RWPE1 (cell line): ENCODE results near the gene SDC4.

Experiments
- CTCF ChIA-PET: fragments of 350-600 bp; sonication (Branson Sonifier 250); formaldehyde crosslinking; extraction: SDS; loops from one replicate; lab custom pipeline; 2021; lab: Yijun Ruan, JAX
- POLR2A ChIA-PET: fragments of 400-600 bp; formaldehyde crosslinking; extraction: SDS; loops from one replicate; lab custom pipeline; 2020; ENCODE audit warnings: antibody characterized with exemption; ENCODE audit not compliant: low non-redundant PET; lab: Yijun Ruan, JAX
- DNase-seq: peaks from one replicate; pipeline ENCODE4 v3.0.0; 2012; ENCODE audit warnings: low spot score
- H3K27ac ChIP-seq: fragments of 450-650 bp; 2 replicates; pipeline ENCODE4 v1.5.1; 2017
- TF ChIP-seq, protein P1 (sequence below): fragments of 450-650 bp; conservative IDR thresholded peaks from 2 replicates; pipeline ENCODE4 v1.5.1; 2017; ENCODE audit warnings: low read depth, mild to moderate bottlenecking

Gene SDC4

DNA sequence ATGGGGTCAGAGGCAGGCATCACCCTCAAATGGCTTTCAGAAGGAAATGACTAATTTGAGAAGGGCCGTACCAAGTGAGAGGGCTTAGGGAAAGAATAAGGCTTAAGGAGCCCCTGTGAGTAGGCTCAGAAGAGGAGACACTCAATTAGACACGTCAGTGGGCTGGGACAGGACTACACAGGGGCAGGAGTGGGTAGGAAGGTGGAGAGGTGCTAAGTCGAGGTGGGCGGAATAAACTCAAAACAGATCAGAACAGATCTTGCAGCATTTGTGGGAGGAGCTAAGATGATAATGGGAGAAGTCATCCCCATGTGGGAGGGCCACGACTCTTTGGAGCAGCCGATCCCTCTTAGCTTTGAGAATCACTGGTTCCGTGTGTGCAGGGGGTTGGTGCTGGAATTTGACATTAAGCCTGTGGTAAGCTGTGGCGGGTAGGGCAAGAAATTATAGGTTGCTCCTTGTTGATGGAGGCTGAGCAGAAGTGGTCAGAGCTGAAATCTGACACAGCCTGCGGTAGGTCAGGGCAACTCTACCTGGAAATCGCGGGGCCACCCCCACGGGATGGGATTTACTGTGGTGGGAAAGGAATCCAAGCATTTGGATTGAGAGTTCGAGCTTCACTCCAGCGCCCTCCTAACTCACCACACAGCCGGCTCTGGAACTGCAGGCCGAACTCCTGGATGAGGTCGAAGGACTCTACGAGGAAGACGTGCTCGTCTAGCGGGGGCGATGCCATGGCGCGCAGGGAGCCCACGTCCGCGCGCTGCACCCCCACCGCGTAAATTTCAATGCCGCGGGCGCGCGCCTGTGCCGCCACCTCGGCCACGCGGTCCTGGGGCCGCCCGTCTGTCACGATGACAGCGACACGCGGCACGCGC lies 44.4 kb downstream of the SDC4 start:
- no peak overlapping the region for H3K27ac ChIP-seq
- TF ChIP-seq, protein P1, sequence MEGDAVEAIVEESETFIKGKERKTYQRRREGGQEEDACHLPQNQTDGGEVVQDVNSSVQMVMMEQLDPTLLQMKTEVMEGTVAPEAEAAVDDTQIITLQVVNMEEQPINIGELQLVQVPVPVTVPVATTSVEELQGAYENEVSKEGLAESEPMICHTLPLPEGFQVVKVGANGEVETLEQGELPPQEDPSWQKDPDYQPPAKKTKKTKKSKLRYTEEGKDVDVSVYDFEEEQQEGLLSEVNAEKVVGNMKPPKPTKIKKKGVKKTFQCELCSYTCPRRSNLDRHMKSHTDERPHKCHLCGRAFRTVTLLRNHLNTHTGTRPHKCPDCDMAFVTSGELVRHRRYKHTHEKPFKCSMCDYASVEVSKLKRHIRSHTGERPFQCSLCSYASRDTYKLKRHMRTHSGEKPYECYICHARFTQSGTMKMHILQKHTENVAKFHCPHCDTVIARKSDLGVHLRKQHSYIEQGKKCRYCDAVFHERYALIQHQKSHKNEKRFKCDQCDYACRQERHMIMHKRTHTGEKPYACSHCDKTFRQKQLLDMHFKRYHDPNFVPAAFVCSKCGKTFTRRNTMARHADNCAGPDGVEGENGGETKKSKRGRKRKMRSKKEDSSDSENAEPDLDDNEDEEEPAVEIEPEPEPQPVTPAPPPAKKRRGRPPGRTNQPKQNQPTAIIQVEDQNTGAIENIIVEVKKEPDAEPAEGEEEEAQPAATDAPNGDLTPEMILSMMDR: no peak
- ChIA-PET POLR2A (no interaction called here), CTCF (interaction anchor here (0.5 to 4.0 kb wide), 8 partner anchors 8 to 467 kb away, joined by 3 to 47 read pairs (median 4); no protein-coding TSS in a partner anchor)
- no peak for DNase-seq

DNA sequence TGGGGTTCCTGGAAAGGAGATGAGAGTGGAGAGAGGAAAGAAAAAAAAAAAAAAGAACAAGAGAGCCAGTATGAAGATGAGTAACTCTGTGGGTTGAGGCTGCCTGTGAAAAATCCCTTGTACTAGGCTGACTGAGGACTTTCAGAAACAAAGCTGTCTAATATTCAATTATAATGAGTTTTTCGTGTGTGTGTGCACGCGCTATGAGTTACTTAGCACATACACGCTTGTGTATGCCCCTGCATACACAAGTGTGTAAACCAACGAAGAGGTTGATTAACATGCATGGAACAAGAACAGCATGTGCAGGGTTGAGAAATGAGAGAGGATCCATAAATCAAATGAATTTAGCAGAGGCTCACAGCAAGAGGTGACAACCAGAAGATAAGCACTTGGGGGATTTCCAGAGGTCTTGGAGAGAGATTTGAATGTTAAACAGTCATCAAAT lies 46.4 kb downstream of the SDC4 start:
- DNase-seq: no peak
- no peak overlapping the region for H3K27ac ChIP-seq
- TF ChIP-seq, protein P1: no peak
- POLR2A ChIA-PET: no interaction called here
- CTCF ChIA-PET: interaction anchor here (0.6 to 4.0 kb wide), 7 partner anchors 10 to 307 kb away, joined by 3 to 47 read pairs (median 8); no protein-coding TSS in a partner anchor

DNA sequence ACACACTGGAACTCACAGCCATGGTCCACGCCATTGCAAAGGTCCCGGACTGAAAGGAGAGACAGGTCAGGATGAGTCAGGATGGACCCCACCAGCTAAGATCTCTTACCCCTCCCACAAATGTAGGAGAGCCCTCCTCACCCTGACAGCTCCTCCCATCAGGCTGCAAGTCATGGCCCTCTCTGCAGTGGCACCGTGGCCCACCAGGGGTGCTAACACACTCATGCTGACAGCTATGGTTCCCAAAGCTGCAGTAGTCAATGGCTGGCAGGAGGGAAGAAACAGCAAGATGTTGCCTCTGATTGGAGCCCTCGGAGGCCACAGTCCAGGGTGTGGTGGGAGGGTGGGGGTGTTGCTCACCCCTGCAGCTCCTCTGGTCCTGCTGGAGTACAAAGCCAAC lies 47.3 kb downstream of the SDC4 start:
- DNase-seq: peak; percentile 46
- TF ChIP-seq, protein P1: no peak; the same call in 1 of the 2 replicates
- ChIA-PET CTCF (interaction anchor here (0.6 to 4.0 kb wide), 11 partner anchors 9 to 471 kb away, joined by 3 to 47 read pairs (median 4); no protein-coding TSS in a partner anchor), POLR2A (no interaction called here)
- H3K27ac ChIP-seq: no peak overlapping the region

DNA sequence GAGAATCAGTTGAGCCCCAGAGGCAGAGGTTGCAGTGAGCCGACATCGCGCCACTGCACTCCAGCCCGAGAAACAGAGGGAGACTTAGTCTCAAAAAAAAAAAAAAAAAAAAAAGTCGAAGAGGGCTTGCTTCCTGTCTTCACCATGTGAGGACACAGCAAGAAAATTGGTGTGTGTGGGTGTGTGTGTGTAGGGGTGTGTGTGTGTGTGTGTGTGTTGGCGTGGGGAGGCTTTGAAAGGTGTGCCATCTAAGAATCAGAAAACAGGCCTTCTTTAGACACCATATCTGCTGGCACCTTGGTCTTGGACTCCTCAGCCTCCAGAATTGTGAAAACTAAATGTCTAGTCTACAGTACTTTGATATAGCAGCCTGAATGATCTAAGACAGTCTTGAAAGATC lies 48.4 kb downstream of the SDC4 start:
- no peak overlapping the region for H3K27ac ChIP-seq
- ChIA-PET CTCF (interaction anchor here (0.7 to 1.2 kb wide), 2 partner anchors 163 to 256 kb away, joined by 7 to 10 read pairs; no protein-coding TSS in a partner anchor), POLR2A (no interaction called here)
- DNase-seq: no peak
- TF ChIP-seq, protein P1: no peak

GRCh38 chr20:45297786-45298497 lies 50.3 kb downstream of the SDC4 start:
- POLR2A ChIA-PET: no interaction called here
- TF ChIP-seq, protein P1: no peak
- no peak for DNase-seq
- H3K27ac ChIP-seq: no peak overlapping the region
- CTCF ChIA-PET: interaction anchor here (0.6 to 1.7 kb wide), 6 partner anchors 14 to 895 kb away, joined by 3 to 6 read pairs (median 5); no protein-coding TSS in a partner anchor

DNA sequence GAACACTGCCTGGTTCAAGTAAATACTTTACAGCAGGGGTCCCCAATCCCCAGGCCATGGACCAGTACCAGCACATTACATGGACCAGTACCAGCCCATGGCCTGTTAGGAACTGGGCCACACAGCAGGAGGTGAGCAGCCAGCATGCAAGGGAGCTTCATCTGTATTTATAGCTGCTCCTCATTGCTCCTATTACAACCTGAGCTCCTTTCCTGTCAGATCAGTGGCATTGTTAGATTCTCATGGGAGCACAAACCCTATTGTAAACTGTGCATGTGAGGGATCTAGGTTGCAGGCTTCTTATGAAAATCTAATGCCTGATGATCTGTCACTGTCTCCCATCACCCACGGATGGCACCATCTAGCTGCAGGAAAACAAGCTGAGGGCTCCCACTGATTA lies 53.6 kb downstream of the SDC4 start:
- H3K27ac ChIP-seq: no peak overlapping the region
- POLR2A ChIA-PET: interaction anchor here (0.6 kb wide), 1 partner anchor 1778 kb away, joined by 6 read pairs; no protein-coding TSS in a partner anchor
- no peak for DNase-seq
- TF ChIP-seq, protein P1: no peak
- CTCF ChIA-PET: interaction anchor here (0.6 to 7.5 kb wide), 34 partner anchors 8 to 477 kb away, joined by 3 to 109 read pairs (median 5); partner anchors contain the start of genes KCNS1 and RBPJL
